Stromal cell of bone marrow (primary cell): ENCODE data around the gene PAPPA2.
"Not testable (repeated sequence)": the region's sequence is repeated elsewhere in the genome, so short reads cannot be mapped to it uniquely, and the experiment has no call there.

Source experiments
- DNase-seq: peaks from one replicate; pipeline ENCODE4 v3.0.0-alpha.2; 2012; ENCODE audit warnings: low read depth

PAPPA2 gene

DNA sequence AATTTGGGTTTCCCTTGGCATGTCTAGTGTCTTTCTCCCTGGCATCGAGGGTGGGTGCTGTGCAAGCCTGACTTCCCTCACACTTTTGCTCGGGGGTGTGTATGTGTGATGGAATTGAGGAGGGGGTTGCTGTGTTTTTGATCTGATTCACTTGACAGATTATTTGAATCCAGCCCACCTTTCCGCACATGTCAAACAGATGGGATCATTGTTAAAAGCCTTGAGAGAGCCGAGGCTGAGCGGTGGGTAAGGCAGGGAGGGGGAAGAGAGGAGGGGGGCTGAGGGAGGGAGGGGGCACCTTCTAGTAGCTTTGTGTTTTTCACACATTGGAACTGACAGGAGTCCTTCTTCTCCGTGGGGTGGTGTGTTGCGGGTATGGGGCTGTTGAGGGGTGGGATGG lies 90.0 kb downstream of the PAPPA2 start:
- no peak for DNase-seq

DNA sequence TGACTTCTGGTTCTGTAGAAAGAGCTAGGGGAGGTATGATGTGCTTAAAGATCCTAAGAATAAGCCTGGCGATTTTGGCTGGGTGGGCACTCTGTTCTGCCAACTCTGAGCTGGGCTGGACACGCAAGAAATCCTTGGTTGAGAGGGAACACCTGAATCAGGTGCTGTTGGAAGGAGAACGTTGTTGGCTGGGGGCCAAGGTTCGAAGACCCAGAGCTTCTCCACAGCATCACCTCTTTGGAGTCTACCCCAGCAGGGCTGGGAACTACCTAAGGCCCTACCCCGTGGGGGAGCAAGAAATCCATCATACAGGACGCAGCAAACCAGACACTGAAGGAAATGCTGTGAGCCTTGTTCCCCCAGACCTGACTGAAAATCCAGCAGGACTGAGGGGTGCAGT lies 93.3 kb downstream of the PAPPA2 start:
- no peak for DNase-seq

DNA sequence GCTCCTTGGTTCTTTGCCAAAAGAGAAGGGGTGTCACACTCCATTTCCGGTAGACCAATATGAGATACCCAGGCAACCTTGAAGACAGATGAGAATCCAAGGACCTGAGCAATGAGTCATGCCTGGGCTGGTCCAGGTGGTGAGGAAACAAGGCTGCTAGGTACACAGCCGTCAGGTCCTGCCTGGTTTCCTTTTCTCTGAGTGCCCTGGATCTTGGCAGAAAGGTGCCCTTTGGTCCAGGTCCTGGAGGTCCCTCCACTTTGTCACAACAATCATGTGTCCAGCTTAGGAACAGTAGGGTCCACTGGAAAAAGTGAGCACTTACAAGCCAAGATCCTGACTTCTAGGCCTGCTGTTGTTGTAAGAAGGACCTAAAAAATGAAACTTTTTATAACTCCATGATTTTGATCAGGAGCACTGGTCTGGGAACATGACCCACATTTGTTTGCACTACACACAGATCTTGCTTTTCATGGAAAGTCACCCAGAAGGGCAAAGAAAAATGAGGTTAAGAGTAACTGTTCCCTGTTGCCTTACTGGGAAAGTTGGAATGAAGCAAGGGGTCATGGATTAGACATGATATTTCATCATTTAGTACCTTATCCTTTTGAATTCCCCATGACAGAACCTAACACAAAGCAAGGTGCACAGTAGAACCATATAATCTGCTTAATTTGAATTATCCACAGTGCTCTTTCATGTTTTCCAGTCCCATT lies 94.7 kb downstream of the PAPPA2 start:
- DNase-seq, result no peak

DNA sequence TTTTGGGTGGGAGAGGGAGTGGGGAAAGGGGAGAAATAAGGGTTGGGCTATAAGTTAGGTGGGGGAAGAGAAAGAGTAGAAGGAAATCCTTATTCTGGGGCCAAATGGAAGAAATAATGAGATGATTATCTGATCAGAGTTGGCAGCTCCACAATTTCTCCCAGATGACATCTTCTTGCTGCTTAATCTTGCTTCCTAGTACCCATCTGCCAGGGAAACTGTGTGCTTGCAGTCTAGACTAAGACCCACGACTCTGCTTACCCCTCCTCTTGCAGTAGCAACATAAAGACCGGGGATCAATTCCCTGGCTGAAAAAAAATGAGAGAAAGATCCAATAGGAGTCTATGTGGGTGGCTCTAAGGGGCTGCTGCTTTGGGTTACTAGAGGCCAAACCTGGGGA lies 95.6 kb downstream of the PAPPA2 start:
- DNase-seq, result no peak

DNA sequence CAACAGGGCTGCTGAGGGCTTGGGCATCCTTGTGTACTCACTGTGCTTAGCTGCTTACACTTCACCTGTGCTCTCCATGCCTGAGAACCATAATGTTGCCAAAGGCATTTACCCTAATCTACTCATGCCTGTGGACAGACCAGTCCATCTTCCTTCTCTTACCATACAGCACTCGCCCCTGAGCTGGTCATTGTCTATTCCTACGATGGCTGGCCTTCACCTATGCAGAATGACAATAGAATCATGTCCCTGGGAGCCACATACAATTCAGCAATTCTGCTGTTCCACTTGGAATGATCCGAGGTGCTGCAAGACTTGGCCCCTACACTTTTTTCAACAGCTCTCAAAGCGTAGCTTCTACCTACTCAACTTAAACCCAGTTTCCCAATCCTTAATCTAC lies 96.5 kb downstream of the PAPPA2 start:
- no peak for DNase-seq

DNA sequence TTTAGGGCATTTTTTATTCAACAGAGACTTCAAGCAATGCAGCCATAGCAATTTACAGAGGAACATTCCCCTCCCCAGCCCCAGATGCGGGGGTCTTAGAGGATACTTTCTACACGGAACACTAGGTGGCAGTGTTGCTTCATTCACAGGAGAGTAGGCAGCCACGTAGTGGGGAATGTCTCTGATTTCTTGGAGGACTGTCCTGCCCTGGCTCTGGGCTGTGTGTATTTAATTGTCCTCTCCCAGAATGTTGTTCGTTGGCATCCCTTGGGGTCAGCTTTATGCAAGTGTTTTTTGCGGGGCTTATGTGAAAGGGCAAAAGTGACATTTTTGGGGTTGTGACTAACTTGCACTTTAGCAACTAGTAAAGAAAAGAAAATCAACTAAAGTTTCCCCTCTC lies 96.9 kb downstream of the PAPPA2 start:
- DNase-seq, result peak; percentile 66

DNA sequence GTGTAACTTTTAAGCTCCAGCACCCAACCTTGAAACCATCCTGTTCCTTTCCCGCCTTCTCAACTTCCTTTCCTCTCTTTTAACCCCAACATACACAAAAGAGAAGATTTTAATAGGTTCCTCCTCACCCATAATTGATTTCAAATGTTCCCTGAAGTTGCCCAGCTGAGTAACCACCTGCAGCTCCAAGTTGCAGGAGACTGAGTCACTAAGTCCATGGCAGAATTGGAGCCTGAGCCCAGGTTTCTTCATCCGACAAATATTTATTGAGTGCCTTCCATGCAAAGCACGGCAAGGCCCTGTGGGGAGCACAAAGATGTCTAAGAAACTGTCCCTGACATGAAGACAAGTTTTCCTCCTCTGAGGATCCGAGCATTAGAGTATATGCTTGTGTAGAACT lies 97.7 kb downstream of the PAPPA2 start:
- DNase-seq, result peak; percentile 13

DNA sequence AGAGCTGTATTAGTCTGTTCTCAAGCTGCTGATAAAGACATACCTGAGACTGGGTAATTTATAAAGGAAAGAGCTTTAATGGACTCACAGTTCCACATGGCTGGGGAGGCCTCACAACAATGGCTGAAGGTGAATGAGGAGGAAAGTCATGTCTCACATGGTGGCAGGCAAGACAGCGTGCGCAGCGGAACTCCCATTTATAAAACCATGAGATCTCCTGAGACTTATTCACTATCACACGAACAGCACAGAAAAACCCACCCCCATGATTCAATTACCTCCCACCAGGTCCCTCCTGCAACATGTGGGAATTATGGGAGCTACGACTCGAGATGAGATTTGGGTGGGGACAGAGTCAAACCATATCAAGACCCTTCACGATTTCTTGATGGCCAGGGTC lies 98.8 kb downstream of the PAPPA2 start:
- not testable (repeated sequence) for DNase-seq

DNA sequence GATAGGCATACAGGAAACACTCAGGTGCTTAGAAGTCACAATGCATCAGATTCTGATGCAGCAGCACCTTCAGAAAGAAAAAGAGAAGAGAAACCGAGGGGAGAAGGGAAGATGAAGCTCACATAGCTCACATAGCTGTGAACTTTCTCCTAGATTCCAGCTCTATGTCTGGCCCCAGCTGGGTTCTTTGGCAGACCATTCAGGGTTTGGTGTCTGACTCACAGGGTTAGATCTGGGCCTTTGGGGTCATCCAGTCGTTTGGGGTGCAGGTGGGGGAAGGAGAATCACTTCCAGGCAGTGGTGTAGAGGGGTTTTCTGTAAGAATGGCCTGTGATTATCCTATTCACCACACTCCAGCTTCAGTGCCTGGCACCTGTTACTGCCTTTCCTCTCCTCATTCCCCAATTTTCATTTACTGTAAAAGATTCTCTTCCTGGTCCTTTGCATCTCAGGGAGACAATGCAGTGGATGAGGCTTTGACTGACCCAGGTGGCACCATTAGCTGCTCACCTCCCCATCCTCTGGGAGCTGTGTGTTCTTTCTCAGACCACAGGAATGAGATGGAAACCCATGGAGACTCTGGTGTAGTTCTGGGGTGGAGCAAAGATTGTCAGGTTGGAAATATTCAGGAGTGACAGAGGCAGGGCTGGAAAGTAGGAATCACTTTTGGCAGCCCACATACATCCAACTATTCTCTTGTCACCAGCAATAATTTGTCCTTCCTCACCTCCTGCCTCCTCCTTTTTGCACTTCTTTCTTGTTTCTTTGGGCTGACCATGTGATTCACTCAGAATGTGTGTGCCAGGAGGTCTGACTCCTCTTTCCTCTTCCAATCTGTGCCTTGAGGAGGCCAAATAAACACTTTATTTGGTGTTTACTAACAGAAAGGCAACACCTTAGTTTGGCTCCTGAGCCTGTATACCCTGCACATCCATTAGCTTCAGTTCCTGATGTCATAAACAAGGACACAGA lies 103.3 kb downstream of the PAPPA2 start:
- DNase-seq, result peak; percentile 38

DNA sequence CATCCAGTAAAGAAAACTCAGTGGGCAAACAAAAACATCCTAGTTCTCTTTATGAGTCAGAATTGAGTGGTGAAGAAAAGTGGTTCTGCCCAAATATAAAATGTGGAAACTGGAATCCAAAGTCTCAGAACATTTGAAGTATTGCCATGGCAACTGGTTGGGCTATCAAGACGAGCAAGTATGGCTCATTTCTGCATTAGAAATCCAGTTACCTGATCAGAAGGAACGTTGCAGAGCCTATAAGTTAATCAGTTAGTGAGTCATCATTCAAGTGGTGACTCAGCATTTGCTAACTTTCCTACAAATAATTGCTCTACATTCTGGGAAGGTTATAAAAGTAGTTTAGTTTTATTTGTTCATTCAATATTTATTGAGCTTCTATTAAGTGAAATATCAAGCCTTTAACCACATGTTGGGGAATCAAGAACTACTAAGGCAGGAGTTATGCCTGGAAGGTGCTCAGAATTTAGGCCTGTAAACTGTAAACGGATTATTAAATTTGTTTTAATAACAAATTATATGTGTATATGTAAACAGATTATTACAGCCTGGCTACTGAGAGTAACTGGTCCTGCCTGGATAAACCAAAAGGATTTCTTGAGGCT lies 104.3 kb downstream of the PAPPA2 start:
- peak; percentile 85 for DNase-seq

DNA sequence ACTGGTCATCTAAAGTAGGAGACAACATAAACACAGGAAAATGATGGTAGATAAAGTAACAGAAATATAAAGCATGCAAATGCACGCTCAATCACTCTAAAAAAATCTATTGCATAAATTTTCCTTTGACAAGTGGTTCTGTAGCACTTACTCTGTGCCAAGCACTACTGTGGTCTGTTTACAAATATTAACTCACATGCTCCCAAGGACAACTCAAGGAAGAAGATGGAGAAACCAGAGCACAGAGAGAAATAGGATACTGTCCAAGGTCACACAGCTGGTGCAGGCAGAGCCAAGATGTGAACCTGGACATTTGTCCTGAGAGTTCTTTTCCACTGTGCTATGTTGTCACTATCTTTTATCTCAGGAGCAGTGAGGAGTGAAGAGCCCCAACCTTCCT lies 105.2 kb downstream of the PAPPA2 start:
- DNase-seq, result no peak

DNA sequence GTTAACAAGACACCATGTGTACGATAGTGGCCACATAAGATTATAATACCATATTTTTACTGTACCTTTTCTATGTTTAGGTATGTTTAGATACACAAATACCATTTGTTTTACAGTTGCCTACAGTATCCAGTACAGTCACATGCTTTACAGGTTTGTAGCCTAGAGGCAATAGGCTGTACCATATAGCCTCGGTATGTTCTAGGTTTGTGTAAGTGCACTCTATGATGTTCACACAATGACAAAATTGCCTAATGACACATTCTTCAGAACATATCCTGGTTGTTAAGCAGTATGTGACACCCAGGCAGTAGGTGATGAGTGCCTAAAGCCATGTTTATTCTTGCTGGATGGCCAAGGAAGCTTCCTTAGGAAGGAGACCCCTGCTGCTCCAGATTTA lies 111.8 kb downstream of the PAPPA2 start:
- no peak for DNase-seq

DNA sequence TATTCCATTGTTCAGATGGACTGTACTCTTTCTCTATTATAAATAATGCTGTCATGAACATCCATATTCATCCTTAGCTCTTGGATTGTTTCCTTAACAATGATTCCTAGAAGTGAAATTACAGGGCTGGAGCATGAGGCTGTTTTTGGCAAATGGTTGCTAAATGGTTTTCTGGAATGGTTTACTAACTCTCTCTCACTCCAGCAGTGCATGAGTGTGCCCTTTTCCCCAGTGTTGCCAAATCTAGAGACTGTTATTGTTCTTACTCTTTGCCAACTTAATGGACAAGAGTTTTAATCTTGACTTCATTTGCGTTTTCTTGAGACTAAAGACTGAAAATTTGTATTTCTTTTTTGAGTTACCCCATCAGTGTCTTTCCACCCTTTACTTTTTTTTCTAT lies 113.0 kb downstream of the PAPPA2 start:
- peak; percentile 71 for DNase-seq

DNA sequence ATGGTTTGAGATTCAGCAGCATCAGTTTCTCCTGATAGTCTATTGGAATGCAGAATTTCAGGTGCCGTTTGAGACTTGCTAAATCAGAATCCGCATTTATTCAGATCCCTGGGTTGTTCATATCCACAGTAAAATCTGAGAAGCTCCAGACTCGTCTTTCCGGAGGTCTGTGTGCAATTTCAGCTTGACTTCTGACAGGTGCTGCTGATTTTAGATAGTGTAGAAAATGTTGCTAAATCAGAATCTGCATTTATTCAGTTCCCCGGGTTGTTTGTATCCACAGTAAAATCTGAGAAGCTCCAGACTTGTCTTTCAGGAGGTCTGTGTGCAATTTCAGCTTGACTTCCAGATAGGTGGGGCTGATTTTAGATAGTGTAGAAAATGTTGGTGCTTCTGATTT lies 113.7 kb downstream of the PAPPA2 start:
- DNase-seq, result no peak

DNA sequence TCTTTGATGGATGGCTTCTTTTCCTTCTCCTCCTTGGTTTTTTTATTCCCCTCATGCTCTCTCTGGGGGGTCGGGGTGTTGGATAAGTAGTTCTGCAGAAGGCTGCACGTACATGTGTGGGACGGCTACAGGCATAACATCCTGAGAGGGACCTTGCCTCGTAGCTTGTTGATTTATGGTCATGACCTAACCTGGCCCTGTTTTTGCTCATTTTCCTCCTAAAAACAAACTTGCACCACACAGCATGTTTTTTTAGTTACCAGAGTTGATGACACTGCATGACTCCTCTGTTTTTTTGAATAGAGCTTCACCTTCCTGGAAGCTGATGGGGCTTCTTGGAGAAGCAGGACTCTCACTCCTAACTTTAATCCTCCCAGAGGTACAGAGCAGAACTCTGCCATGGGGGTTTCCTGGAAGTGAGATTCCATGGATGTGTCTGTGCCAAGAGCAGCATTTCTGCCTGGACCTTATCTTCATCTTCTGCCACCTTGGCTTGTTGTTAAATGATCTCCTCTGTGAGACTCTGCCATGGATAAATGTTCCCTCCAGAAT lies 114.7 kb downstream of the PAPPA2 start:
- peak; percentile 14 for DNase-seq

DNA sequence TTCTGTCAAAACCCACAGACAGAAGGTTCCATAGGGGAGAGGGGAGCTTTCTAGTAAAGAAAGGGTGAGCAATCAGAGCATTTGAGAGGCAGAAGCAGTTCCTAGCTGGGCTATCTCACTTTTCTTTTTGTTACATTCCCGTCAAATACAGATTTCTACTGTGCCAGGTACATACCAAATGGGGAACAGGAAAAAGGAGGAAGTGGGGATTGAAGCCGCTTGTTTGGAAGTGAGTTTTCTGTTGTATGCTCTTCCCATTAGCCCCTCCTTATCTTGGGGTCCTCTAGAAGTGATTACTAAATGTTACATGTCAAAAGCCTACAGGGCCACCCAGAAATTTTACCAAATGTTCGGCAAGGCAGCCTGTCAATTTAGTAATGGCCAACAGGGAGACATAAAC lies 116.1 kb downstream of the PAPPA2 start:
- no peak for DNase-seq

DNA sequence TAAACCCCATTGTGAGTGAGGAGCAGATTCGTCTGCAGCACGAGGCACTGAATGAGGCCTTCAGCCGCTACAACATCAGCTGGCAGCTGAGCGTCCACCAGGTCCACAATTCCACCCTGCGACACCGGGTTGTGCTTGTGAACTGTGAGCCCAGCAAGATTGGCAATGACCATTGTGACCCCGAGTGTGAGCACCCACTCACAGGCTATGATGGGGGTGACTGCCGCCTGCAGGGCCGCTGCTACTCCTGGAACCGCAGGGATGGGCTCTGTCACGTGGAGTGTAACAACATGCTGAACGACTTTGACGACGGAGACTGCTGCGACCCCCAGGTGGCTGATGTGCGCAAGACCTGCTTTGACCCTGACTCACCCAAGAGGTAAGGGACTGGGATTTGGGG lies 132.2 kb downstream of the PAPPA2 start:
- DNase-seq, result no peak

DNA sequence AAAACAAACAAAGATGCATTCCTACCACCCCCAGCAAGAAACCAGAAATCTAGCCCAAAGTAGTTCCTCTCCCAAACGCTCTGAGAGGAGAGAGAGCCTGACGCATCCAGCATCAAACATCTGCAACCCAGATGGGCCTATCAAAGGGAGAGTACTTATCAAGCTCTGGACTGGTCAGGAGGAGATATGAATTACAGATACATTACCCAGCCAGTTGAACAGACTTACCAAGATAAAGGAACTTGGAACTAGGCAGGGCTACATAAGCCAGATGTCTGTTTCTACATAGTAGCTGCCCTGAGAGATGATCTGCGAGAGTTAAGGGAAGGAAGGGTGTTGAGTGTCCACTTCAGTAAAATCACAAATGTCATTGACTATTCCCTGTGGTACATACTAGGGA lies 138.4 kb downstream of the PAPPA2 start:
- DNase-seq, result no peak

DNA sequence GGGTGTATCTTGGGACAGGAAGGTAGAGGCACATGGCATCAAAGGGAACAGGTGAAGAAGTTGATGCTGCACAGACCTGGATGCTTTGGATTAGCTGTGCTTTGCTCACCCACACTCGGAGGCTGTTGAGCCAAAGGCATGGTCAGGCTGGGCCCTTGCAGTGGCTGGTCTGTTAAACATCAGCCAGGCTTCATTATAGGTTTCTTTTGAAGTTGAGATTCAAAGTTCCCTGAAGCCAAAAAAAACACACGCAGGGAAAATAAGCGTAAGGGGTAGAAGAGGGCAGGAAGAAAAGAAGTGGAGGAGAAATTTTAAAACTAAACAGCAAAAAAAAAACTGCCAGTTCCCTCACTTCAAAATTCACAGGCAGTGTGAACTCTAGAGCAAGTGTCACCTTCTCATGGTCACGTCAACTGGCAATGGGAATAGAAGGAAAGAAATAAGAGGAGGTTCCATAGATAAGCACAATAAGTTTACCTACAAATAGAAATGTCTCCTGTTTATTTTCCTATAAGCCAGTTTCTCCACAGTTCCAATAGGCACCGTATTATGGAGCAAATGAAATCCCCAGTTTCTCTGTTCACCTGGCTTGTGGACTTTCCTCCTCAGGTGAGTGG lies 139.5 kb downstream of the PAPPA2 start:
- no peak for DNase-seq

DNA sequence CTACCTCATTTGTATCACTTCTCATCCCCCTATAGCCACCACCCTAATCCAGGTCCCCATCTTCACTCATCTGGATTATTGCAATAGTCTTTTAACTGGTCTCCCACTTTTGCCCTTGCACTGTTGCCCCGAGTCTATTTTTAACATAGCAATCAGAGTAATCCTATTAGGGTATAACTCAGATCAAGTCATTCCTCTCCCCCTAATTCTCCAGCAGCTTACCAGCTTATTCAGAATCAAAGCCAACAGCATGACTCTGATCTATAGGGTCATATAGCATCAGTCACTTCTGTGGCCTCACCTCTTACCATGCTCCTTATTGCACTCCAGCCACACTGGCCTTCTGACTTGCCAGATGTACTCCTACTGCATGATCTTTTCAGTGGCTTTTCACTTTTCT lies 140.7 kb downstream of the PAPPA2 start:
- DNase-seq, result no peak

DNA sequence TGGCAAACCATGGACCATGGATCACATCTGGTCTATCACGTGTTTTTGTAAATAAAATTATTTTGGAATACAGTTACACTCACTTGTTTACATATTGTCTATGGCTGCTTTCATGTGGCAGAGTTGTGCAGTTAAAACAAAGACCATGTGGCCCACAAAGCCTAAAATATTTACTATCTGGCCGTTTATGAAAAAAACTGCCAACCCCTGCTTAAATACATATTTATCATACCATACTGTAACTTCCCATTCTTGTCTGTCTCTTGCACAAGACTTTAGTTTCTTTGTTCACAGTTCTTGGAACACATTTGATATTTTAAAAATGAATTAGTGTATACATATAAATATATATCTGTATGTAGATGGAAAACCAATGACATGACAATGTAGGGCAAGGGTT lies 141.5 kb downstream of the PAPPA2 start:
- DNase-seq, result no peak

DNA sequence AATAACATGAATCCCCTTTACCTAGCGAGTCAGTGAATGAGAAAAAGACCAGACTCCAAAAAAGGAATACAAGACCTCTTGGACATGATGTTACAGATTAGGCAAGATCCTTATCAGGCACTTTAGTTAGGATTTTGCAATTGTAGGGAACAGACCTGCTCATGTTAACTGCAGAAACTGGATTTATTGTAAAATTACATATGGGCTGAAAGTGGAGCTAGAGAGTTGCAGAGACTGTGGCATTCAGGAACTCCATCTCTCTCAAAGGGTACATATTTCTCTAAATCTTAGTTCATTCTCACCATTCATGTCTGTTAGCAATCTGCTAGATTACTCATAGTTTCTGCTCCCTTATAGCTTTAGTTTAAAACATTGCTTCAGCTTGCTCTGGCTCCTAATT lies 142.2 kb downstream of the PAPPA2 start:
- peak; percentile 18 for DNase-seq
